K562 (cell line): ENCODE data around the gene RAI1. TPM values are rescaled to one million over a fixed set of nuclear protein-coding genes. Genes with fewer than 3 reads are reported as not detected.

ENCODE experiments used
- ATAC-seq: fragments of 200-7000 bp; cut with Tn5 transposase; 3 replicates; pipeline ENCODE4 v1.9.1; 2020; ENCODE audit warnings: moderate library complexity
- BruUV-seq: library from RNA; stranded (reverse); fragments of 400-500 nt; replicated peaks from 2 replicates; lab custom pipeline; 2021; lab: Mats Ljungman, UMichigan
- CTCF ChIA-PET: fragments of 300-600 bp; formaldehyde crosslinking; extraction: SDS; loops from one replicate; lab custom pipeline; 2021; ENCODE audit warnings: low intra/inter-chr PET ratio; lab: Yijun Ruan, JAX
- POLR2A ChIA-PET: fragments of 300-600, 350-650 bp; sonication (Branson Sonifier 250); formaldehyde crosslinking; extraction: SDS; loops from one replicate; lab custom pipeline; 2021; ENCODE audit warnings: antibody characterized with exemption, inconsistent platforms; lab: Yijun Ruan, JAX
- DNase-seq, 4 experiments: peaks; one replicate each; pipeline versions ENCODE4 v3.0.0 to v3.0.0-alpha.2; 2011 to 2018; ENCODE audit warnings: low spot score in 3 of 4, mixed read lengths in 3 of 4; ENCODE audit errors: extremely low read depth in 1 of 4
- FAIRE-seq: peaks from 2 replicates; lab custom pipeline; 2011; peaks lifted over from hg19 to GRCh38; lab: Jason Lieb, UNC
- H2AFZ ChIP-seq: 2 replicates; pipeline ENCODE4 v1.6.0; 2011; ENCODE audit warnings: low read depth, low read length, control low read depth, inconsistent platforms
- H3K27ac ChIP-seq: fragments of 200-600 bp; 3 replicates; pipeline ENCODE4 v1.8.0; 2011; ENCODE audit warnings: low read depth, mild to moderate bottlenecking, control low read depth, inconsistent platforms, low read length, moderate library complexity, mixed read lengths; ENCODE audit errors: extremely low read depth
- H3K27me3 ChIP-seq, 2 experiments: fragments of 300-600 bp in 1 of 2; 2 replicates in 1 of 2; 3 replicates in 1 of 2; pipeline versions ENCODE4 v1.6.0 to v1.8.0; 2011; ENCODE audit warnings: inconsistent platforms in 2 of 2, low read length in 2 of 2, mild to moderate bottlenecking in 1 of 2, mixed read lengths in 1 of 2, moderate library complexity in 1 of 2; ENCODE audit not compliant: control insufficient read depth in 2 of 2, insufficient read depth in 2 of 2
- H3K36me3 ChIP-seq: fragments of 300-600 bp; 3 replicates; pipeline ENCODE4 v1.8.0; 2011; ENCODE audit warnings: mild to moderate bottlenecking, low read length, inconsistent platforms; ENCODE audit not compliant: control insufficient read depth, insufficient read depth
- H3K4me1 ChIP-seq, 2 experiments: fragments of 200-600 bp in 1 of 2; replicated peaks in 1 of 2; 2 replicates in 1 of 2; 3 replicates in 1 of 2; pipeline versions ENCODE4 v1.5.1 to v1.8.0; 2011; ENCODE audit warnings: inconsistent platforms in 2 of 2, low read length in 2 of 2, mild to moderate bottlenecking in 1 of 2, mixed read lengths in 1 of 2, moderate library complexity in 1 of 2; ENCODE audit not compliant: control insufficient read depth in 2 of 2, insufficient read depth in 2 of 2
- H3K4me2 ChIP-seq: 2 replicates; pipeline ENCODE4 v1.6.1; 2011; ENCODE audit warnings: low read length, control low read depth, inconsistent platforms, mixed read lengths; ENCODE audit not compliant: insufficient read depth
- H3K4me3 ChIP-seq: fragments of 200-600 bp; sonication (generic), shearing (Covaris generic); 2 replicates; pipeline ENCODE4 v1.5.1; 2016; ENCODE audit warnings: control low read depth, inconsistent platforms
- H3K79me2 ChIP-seq: fragments of 200-600 bp; 3 replicates; pipeline ENCODE4 v1.8.0; 2011; ENCODE audit warnings: low read length, inconsistent platforms; ENCODE audit not compliant: control insufficient read depth, insufficient read depth
- H3K9ac ChIP-seq, 2 experiments: 2 replicates each; pipeline versions ENCODE4 v1.6.0 to v1.6.1; 2011; ENCODE audit warnings: low read depth in 2 of 2, low read length in 2 of 2, control low read depth in 1 of 2, inconsistent platforms in 1 of 2, mild to moderate bottlenecking in 1 of 2, mixed read lengths in 1 of 2; ENCODE audit not compliant: insufficient read depth in 1 of 2
- H3K9me1 ChIP-seq: one replicate; pipeline ENCODE4 v1.6.0; 2011; ENCODE audit warnings: inconsistent platforms, mild to moderate bottlenecking, low read length, moderate library complexity; ENCODE audit not compliant: control insufficient read depth, insufficient read depth
- H3K9me3 ChIP-seq: replicated peaks from 2 replicates; pipeline ENCODE4 v1.5.1; 2011; ENCODE audit warnings: low read depth, low read length, inconsistent platforms; ENCODE audit not compliant: control insufficient read depth, insufficient read depth
- H4K20me1 ChIP-seq: replicated peaks from 2 replicates; pipeline ENCODE4 v1.6.1; 2011; ENCODE audit warnings: low read length, inconsistent platforms, mixed read lengths; ENCODE audit not compliant: control insufficient read depth, insufficient read depth
- AFF1 ChIP-seq, 2 experiments: fragments of 450-650 bp; IDR thresholded peaks; 2 replicates each; pipeline ENCODE4 v1.6.1; 2018; ENCODE audit warnings: mild to moderate bottlenecking in 2 of 2, low read depth in 1 of 2; ENCODE audit not compliant: partially characterized antibody in 2 of 2
- ATF4 ChIP-seq: fragments of 450-650 bp; formaldehyde crosslinking; IDR thresholded peaks from 2 replicates; pipeline ENCODE4 v1.4.0; 2022; ENCODE audit warnings: mild to moderate bottlenecking, moderate library complexity
- BCOR ChIP-seq: fragments of 450-650 bp; IDR thresholded peaks from 2 replicates; pipeline ENCODE4 v1.6.1; 2016
- CCAR2 ChIP-seq: fragments of 200-400 bp; formaldehyde crosslinking; IDR thresholded peaks from 2 replicates; pipeline ENCODE4 v1.6.1; 2017; ENCODE audit warnings: mild to moderate bottlenecking, low read depth, low read length
- HDAC2 ChIP-seq: fragments of 450-650 bp; IDR thresholded peaks from 2 replicates; pipeline ENCODE4 v1.6.1; 2016; ENCODE audit warnings: mild to moderate bottlenecking
- SMARCA5 ChIP-seq: fragments of 450-650 bp; IDR thresholded peaks from 2 replicates; pipeline ENCODE4 v1.6.1; 2016
- ZBTB34 ChIP-seq: fragments of 250-450 bp; sonication (Bioruptor Pico); IDR thresholded peaks from 2 replicates; pipeline ENCODE4 v1.8.0; 2021; ENCODE audit warnings: mild to moderate bottlenecking, moderate library complexity
- ZFP36 ChIP-seq: fragments of 150-350 bp; IDR thresholded peaks from 2 replicates; pipeline ENCODE4 v1.6.1; 2018; ENCODE audit warnings: low read length, low read depth; ENCODE audit not compliant: partially characterized antibody
- ZNF436 ChIP-seq: fragments of 250-450, 450-650 bp; sonication (Bioruptor Pico); formaldehyde crosslinking; IDR thresholded peaks from 2 replicates; pipeline ENCODE4 v1.7.0; 2020; ENCODE audit warnings: mild to moderate bottlenecking
- ZNF707 ChIP-seq: fragments of 250-450 bp; sonication (Bioruptor Pico); conservative IDR thresholded peaks from 2 replicates; pipeline ENCODE4 v1.8.0; 2022; ENCODE audit warnings: inconsistent platforms, mild to moderate bottlenecking, moderate library complexity
- WGBS: fragments of 100-300 bp; shearing (Covaris generic); methylation state at CpG from one replicate; pipeline ENCODE4 v1.1.6; 2016; ENCODE audit warnings: low coverage, mixed read lengths; ENCODE audit not compliant: insufficient coverage; ENCODE audit errors: missing lambda C conversion rate; 5-methylcytosine and 5-hydroxymethylcytosine counted together
- in situ Hi-C: fragments of 300-500 bp; cut with MboI; formaldehyde crosslinking; loops from 4 replicates; pipeline ENCODE4 v1.15.0; 2018; ENCODE audit warnings: inconsistent platforms, mixed read lengths
- intact Hi-C: fragments of 100-400 bp; cut with micrococcal nuclease; formaldehyde crosslinking; loops from 2 replicates; pipeline ENCODE4 v1.14.2; 2022
- polyA plus RNA-seq, 8 experiments: library from polyadenylated mRNA; depleted of rRNA in 4 of 8; stranded (reverse) in 5 of 8; unstranded in 3 of 8; fragments of >200 nt; fragmentation: Nextera tagmentation in 2 of 8; fragmentation: Illumina TruSeq in 1 of 8; extraction: Ambion mirVana in 2 of 8; extraction: Trizol in 1 of 8; gene quantifications; 2 replicates each; pipeline versions ENCODE4 v1.2.1 to v1.2.3, GENCODE V29; 2011 to 2014; ENCODE audit warnings: inconsistent platforms in 1 of 8, missing spikeins in 1 of 8
- total RNA-seq, 7 experiments: library from RNA; depleted of rRNA in 6 of 7; stranded (reverse); fragments of >200 nt in 6 of 7; fragmentation: Illumina TruSeq in 2 of 7; extraction: Trizol in 2 of 7; gene quantifications; 2 replicates each; pipeline versions ENCODE4 v1.2.1 to v1.2.3, GENCODE V29; 2011 to 2021; ENCODE audit warnings: low replicate concordance in 1 of 7
- TF ChIP-seq, protein P1 (sequence below): fragments of 250-450 bp; sonication (Bioruptor Pico); IDR thresholded peaks from 2 replicates; pipeline ENCODE4 v1.8.0; 2021; ENCODE audit warnings: moderate library complexity, mild to moderate bottlenecking, inconsistent platforms
- TF ChIP-seq, protein P2 (sequence below): fragments of 250-450 bp; sonication (Bioruptor Pico); IDR thresholded peaks from 2 replicates; pipeline ENCODE4 v1.5.0; 2021

RAI1 gene
- total and polyA plus RNA-seq, 9 of the 15 experiments (the other 6 are each of a cell fraction or from before 2014, with no cell fraction given) = 0.68 to 19.9 (median 5.5) TPM

DNA sequence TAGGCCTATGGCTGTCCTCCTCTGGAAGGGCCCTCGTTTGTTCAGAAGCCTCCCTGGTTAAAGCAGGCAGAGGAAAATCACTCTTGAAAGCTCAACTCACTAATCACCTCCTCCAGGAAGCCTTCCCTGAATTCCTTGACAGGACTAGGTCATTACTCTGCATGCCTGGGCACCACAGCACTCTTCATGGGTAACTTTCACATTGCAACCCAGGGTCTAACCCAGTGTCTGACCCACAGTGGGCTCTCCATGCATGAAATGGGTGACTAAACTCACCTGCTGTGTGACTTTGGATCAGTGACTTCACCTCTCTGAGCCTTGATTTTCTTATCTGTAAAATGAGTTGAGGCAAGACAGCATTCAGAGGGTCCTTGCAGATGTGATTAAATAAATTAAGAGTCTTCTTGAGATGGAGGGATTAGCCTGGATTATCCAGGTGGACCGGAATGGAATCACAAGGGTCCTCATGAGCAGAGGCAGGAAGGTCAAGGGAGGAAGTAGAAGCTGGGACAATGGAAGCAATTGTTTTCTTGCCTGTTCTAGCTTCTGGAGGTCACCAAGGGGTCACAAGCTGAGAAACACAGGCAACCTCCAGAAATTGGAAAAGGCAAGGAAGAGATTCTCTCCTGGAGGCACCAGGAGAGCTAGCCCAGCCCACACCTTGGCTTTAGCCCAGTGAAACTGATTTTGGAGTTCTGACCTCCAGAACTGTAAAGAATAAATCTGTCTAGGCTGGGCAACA lies 3.8 kb upstream of the RAI1 start:
- ATAC-seq (no peak), FAIRE-seq (no peak)
- TF ChIP-seq BCOR = peak; percentile 92
- TF ChIP-seq SMARCA5 = peak; percentile 99
- TF ChIP-seq, protein P1, sequence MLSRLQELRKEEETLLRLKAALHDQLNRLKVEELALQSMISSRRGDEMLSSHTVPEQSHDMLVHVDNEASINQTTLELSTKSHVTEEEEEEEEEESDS (CRISPR knock-in tag) = no peak
- no peak for TF ChIP-seq ZNF707
- peak; percentile 96 for TF ChIP-seq ZFP36
- no peak for TF ChIP-seq ZBTB34
- TF ChIP-seq, protein P2, sequence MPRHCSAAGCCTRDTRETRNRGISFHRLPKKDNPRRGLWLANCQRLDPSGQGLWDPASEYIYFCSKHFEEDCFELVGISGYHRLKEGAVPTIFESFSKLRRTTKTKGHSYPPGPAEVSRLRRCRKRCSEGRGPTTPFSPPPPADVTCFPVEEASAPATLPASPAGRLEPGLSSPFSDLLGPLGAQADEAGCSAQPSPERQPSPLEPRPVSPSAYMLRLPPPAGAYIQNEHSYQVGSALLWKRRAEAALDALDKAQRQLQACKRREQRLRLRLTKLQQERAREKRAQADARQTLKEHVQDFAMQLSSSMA (CRISPR knock-in tag) = no peak
- peak; percentile 61; the same call in 1 of the 2 replicates for TF ChIP-seq HDAC2
- no peak for TF ChIP-seq AFF1 (IDR thresholded peaks at IDR 0.05; ENCODE audit: low read depth in 1 of 2, partially characterized antibody in 2 of 2)
- no peak for TF ChIP-seq CCAR2
- TF ChIP-seq ZNF436 (CRISPR knock-in tag) = peak; percentile 80
- no peak for TF ChIP-seq ATF4 (CRISPR knock-in tag)

More for the DNA sequence above, 3.8 kb upstream of the RAI1 start:
- Histone ChIP-seq H3K9ac (no peak overlapping the region), H3K9me3 (no peaks in the 10 kb centered on the region), H3K4me1 (peaks cover 2 to 16% of the 10 kb centered on the region in 2 experiments; a peak in 3 of 5 replicates), H3K36me3 (no peaks in the 10 kb centered on the region), H2AFZ (no peak overlapping the region), H3K4me3 (no peak overlapping the region), H3K27me3 (no peaks in the 10 kb centered on the region), H3K4me2 (no peak overlapping the region), H3K79me2 (peaks cover 8% of the 10 kb centered on the region), H3K27ac (no peak overlapping the region), H4K20me1 (no peaks in the 10 kb centered on the region), H3K9me1 (no peaks in the 10 kb centered on the region)
- DNase-seq = no peak
- in situ Hi-C loops (loop anchor here (5.0 kb wide), 1 partner anchor 185 kb away; no protein-coding TSS in a partner anchor), intact Hi-C loops (loop anchor here (10.0 kb wide), 1 partner anchor 237 kb away; no protein-coding TSS in a partner anchor)
- 8% methylated on average over 2 of the region's 2 CpGs for WGBS
- ChIA-PET POLR2A (interaction anchor here (0.7 kb wide), 1 partner anchor 172 kb away, joined by 4 read pairs; no protein-coding TSS in a partner anchor), CTCF (no interaction called here)
- BruUV-seq = no TSS peak
